Caki2 (cell line): ENCODE results near the gene STOM. TPM values are rescaled to one million over a fixed set of nuclear protein-coding genes. Genes with fewer than 3 reads are reported as not detected.

Experiments
- DNase-seq: peaks from one replicate; pipeline ENCODE4 v3.0.0-alpha.2; 2015; ENCODE audit warnings: low read depth
- in situ Hi-C: cut with HindIII; loops from 2 replicates; pipeline ENCODE4 v1.10.0; 2016; ENCODE audit warnings: low sequenced_read_pairs, low pct_unique_long_range_greater_than_20kb, mixed read lengths
- total RNA-seq: library from RNA; depleted of rRNA; stranded (reverse); fragments of >200 nt; shearing (Covaris generic); gene quantifications from 2 replicates; pipeline ENCODE4 v1.2.3, GENCODE V29; 2014; ENCODE audit warnings: low replicate concordance

The STOM gene
- total RNA-seq, 1 experiment from 2014 or later: 72.4 TPM

- in situ Hi-C loops: no loop called here
- DNase-seq: no peak
These were observed 43.0 kb downstream of the STOM start for GRCh38 chr9:121326901-121327613.

DNA sequence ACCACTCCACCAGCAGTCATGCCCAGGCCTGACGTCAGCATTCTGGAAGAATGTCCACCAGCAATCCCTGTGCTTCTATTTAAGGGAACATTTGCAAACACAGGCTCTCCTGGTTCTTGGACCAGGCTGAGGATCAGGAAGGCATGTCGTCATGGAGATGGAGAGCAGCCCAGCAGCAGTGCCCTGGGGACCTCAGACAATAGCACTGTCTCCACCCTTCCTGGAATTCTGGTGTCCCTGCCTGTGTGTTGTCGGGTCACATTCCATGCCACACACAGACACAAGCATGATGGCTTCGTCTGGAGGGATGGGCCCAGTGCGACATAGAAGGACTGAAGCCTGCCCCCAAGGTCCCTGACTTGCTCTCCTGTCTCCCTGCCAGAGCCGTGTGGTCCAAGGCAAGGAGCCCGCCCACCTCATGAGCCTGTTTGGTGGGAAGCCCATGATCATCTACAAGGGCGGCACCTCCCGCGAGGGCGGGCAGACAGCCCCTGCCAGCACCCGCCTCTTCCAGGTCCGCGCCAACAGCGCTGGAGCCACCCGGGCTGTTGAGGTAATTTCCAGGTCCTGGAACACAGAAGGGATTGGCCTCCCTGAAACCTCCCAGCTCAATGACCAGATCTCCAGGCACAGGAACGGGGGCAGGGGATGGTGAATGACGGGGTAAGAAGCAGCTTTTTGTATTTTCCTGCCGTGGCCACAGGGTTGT lies 43.8 kb downstream of the STOM start:
- in situ Hi-C loops: no loop called here
- DNase-seq: peak; percentile 19

DNA sequence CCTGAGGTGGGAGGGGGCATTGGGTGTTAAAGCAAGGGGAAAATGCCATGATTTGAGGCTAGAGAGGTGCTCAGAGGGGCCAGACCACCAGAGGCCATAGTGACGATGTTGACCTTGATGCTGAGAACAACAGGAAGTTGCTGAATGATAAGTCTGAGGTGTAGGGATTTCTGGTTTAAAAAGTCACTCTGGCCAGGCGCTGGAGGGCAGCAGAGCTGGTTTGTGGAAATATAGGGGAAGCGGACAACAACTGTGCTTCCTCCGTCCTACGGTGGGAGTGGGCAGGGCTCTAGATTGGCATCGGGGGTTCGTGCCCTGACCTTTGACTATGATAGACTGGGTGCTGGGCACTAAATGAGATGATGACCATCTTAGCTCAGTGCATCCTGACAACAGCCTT lies 44.7 kb downstream of the STOM start:
- DNase-seq: no peak
- in situ Hi-C loops: no loop called here

GRCh38 chr9:121324755-121325154 lies 45.3 kb downstream of the STOM start:
- in situ Hi-C loops: no loop called here
- DNase-seq: no peak

GRCh38 chr9:121324316-121324715 lies 45.7 kb downstream of the STOM start:
- in situ Hi-C loops: no loop called here
- DNase-seq: no peak

GRCh38 chr9:121323449-121324151 lies 46.5 kb downstream of the STOM start:
- DNase-seq: no peak
- in situ Hi-C loops: no loop called here

DNA sequence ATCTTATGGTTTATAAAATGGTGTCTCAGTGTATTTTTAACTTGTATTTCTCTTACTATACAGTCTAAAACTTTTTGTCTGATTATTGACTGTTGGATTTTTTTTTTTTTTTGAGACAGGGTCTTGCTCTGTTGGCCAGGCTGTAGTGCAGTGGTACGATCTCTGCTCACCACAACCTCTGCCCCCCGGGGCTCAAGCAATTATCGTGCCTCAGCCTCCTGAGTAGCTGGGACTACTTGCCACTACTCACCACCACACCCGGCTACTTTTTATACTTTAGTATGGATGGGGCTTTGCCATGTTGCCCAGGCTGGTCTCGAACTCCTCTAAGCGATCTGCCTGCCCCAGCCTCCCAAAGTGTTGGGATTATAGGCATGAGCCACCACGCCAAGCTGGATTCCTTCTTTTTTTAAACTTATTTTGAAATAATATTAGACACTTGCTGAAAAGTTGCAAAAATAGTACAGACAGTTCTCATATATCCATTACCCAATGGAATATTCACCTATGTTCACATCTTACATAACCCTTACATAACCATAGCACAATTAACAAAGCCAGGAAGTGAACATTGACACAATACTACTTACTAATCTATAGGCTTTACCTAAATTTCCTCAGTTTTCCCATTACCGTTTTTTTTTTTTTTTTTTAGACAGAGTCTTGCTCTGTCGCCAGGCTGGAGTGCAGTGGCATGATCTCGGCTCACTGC lies 47.2 kb downstream of the STOM start:
- in situ Hi-C loops: no loop called here
- no peak for DNase-seq

DNA sequence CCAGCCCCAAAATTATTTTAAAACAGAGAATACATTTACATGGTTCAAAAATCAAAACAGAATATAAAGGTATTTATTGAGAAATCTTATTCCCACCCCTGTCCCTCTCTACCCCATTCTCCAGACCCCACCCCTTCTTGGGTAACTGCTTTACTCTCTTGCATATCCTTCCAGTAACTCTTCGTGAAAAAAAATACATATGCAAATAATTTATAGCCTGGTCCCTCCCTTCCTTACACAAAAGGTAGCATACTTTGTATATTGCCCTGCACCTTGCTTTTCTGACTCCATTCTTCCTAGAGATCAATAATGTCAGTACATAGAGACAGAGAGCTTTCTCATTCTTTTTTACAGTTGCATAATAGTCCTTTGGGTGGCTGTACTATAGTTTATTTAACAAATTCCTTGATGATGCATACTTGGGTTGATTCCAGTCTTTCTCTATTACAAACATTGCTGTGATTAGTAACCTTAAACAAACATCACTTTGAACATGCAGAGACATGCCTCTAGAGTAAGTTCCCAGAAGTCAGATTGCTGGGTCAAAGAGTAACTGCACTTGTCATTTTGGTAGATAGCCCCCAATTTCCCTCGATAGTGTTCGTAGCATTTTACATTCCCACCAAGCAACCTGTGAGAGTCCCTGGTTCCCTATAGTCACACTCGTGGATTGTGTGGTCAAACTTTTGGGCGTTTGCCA lies 47.9 kb downstream of the STOM start:
- DNase-seq: peak; percentile 83
- in situ Hi-C loops: no loop called here

DNA sequence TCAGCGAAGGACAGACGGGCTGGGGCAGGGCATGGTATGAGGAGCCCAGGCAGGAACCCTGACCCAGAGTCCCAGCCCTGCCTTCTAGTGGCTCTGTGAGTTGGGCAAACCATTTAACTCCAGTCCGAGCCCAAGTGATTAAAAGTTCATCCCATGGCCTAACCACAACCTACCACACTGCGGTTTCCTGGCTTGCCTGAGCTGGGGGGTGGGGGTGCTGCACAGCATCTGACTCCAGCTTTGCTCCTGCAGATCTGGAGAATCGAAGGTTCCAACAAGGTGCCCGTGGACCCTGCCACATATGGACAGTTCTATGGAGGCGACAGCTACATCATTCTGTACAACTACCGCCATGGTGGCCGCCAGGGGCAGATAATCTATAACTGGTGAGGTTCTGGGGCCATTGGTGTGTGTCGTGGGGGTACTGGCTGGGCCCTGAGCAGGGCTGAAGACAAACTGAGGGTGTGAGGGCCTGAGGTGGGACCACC lies 49.0 kb downstream of the STOM start:
- in situ Hi-C loops: no loop called here
- no peak for DNase-seq

DNA sequence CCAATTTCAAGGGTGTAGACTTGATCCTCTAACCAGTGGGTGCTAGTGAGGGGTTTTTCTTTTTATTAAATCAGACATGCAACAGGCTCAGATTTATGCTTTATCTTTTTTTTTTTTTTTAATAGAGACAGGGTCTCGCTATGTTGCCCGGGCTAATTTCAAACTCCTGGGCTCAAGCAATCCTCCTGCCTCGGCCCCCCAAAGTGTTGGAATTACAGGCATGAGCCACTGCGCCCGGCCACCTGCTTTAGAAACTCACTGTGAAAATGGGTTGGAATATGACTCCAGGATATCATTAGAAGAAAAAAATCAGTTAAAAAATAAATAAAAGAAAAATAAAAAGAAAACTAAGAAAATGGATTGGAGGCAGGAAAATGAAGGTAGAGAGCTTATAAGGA lies 50.7 kb downstream of the STOM start:
- in situ Hi-C loops: no loop called here
- DNase-seq: no peak

GRCh38 chr9:121318631-121319382 lies 51.2 kb downstream of the STOM start:
- no peak for DNase-seq
- in situ Hi-C loops: no loop called here

GRCh38 chr9:121317737-121318630 lies 52.1 kb downstream of the STOM start:
- in situ Hi-C loops: no loop called here
- DNase-seq: no peak

- in situ Hi-C loops: no loop called here
These were observed 53.1 kb downstream of the STOM start for GRCh38 chr9:121316852-121317373.

GRCh38 chr9:121316378-121316777 lies 53.7 kb downstream of the STOM start:
- DNase-seq: no peak
- in situ Hi-C loops: no loop called here

More at GRCh38 chr9:121316852-121317373, 53.1 kb downstream of the STOM start:
- no peak for DNase-seq

- in situ Hi-C loops: no loop called here
- DNase-seq: no peak
These were observed 56.4 kb downstream of the STOM start for GRCh38 chr9:121313458-121314152.

- DNase-seq: no peak
- in situ Hi-C loops: no loop called here
These were observed 57.9 kb downstream of the STOM start for GRCh38 chr9:121312169-121312568.
